ENCODE results near the gene STIP1.
"Not testable (repeated sequence)": the region's sequence is repeated elsewhere in the genome, so short reads cannot be mapped to it uniquely, and the experiment has no call there.

The STIP1 gene

DNA sequence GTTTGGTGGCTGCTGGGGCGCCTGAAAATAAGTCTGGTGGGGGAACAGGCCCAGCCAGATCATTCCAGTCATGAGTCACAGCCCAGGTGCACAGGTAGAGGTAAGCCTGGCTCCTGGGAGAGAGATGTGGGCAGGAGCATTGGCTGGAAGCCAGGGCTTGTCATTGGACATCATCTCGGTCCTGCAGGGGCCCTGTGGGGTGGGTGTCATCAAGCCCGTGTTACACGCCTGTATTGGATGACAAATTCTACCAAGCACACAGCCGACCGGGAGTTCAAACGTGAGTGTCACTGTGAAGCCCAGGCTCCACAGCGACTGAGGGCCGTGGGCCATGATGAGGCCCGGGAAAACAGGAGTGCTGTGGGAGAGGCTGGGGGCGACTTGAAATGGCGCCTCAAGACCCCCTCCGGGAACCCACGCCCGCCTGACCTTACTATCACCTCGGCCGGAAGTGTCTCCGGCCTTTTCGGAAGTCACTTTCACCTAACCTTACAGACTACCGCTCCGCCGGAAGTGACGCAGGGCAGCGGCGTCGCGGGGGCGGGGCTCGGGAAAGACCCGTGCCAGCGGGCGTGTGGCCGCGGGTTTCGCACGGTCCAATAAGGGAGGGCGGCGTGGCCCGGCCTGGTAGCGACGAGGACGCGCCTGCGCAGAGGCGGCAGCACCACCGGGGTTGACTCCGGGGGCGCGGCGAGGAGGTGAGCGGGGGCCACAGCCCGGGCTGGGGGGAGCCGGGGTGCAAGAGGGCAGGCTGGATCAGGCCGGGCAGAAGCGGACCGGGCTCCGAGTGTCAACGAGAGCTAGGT lies 54.7 kb downstream of the STIP1 start, which contains the start of gene FKBP2:
FKBP2 (plus strand) TSS at position 661 of the 806 bp plus-strand sequence. CDS start 1,293 bp downstream, outside the sequence.
- DNase-seq, result peak; percentile 99

GRCh38 chr11:64241241-64241490 lies 55.2 kb downstream of the STIP1 start:
- peak; percentile 99 for DNase-seq

GRCh38 chr11:64241491-64242374 lies 55.8 kb downstream of the STIP1 start:
- no peak for DNase-seq

DNA sequence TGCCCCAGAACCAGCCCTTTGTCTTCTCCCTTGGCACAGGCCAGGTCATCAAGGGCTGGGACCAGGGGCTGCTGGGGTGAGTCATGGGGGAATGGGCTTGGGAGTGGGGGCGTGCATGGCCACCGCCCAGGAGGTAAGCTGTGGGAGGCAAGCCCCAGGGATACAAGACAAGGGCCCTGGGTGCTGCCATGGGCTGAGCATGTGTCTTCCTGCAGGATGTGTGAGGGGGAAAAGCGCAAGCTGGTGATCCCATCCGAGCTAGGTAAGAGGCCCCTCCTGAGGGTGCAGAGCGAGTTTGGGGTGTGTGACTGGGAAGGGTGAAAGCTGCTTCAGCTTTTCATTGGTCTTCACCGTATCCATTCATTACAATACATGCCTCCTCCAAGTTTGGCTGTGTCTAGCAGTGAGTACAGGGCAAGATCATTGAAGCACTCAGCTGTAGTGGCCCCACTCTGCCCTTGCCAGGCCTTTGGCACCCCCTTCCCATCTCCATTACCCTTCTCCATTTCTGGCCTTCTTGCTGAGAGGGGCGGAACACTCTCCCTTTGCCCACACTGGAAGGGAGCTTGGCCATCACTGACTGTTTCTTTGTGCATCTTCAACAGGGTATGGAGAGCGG lies 57.4 kb downstream of the STIP1 start:
- no peak for DNase-seq

- no peak for DNase-seq
Observed at GRCh38 chr11:64244107-64244506, 58.1 kb downstream of the STIP1 start.

- DNase-seq, result no peak
Observed at GRCh38 chr11:64244966-64245365, 59.0 kb downstream of the STIP1 start.

GRCh38 chr11:64245401-64245796 lies 59.4 kb downstream of the STIP1 start:
- DNase-seq, result peak; percentile 51

DNA sequence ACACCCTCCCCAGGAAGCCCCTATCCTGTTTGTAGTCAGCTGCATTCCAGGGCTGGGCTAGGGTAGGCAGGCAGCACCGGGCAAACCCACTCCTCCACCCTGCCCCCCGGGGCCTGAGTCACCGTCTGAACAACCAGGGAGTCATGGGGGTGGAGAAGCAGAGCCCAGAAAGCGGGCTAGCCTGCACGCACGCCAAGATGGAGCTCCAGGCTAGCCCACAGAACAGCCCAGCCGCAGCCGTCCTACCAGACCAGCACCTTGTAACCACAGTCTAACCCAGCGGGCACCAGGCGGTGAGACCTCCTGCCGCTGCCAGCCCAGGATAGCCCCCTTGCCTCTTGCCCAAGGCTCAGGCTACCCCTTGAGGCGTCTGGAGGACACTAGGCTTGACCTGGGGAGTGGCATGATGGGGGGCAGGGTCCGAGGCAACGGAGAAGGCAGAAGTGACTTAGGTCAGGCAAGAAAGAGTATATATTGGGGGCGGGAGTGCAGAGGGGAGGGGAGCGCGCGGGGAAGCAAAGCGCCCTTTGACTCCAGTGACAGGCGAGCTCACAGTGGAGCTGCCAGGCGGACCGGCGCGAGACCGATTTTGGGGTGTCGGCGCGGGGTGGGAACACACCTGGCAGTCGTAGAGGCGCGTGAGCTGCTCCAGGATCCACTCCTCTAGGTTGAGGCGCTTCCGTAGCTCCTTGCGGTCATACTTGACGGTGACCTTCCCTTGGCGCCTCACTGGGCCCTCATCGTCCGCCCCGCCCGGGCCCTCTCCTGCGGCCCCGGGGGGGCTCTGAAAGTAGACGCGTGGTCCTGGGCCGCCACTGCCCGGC lies 60.0 kb downstream of the STIP1 start:
- peak; percentile 48 for DNase-seq

- DNase-seq, result not testable (repeated sequence)
Observed at GRCh38 chr11:64246621-64246870, 60.6 kb downstream of the STIP1 start.

DNA sequence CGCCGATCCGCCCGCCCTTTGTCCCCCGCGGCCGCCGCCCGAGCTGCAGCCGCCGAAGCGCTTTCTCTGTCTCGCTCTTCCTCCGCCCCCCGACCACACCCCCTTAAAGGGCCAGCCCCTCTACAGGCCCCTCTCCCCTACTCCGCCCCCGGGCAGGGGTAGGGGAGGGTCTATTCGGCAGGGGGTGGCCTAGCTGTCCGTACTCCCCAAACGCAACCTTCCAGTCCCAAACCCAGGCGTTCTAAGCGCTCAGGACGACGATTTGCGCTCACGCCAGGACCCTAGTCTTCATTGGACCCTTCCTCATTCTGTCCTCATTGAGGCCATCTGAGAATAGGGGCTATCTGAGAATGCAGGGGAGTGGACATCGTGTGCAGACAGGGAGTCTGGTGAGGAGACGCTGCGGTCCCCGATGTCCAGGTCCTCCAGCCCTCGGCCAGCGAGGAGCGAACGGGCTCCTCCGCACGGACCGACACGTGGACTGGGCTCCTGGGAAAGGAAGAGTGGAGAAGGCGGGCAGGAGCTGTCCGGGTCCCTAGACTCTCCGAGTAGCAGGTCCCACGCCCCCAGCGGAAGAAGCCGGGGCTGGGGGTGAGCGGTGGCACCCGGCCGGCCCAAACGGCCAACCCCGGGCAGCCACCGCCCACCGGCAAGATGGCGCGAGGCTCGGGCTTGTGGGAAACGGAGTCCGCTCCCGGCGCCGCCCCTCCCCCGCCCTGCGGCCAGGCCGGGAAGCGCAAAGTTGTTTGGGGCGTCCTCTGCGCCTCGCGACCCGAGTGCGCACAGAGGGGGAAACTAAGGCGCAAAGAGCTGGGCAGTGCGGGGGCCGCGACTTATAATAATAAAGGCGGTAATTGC lies 61.1 kb downstream of the STIP1 start, which contains the start of gene PPP1R14B:
PPP1R14B (minus strand) TSS at position 73 of the 858 bp plus-strand sequence. CDS start 270 bp downstream, outside the sequence.
- peak; percentile 57 for DNase-seq

DNA sequence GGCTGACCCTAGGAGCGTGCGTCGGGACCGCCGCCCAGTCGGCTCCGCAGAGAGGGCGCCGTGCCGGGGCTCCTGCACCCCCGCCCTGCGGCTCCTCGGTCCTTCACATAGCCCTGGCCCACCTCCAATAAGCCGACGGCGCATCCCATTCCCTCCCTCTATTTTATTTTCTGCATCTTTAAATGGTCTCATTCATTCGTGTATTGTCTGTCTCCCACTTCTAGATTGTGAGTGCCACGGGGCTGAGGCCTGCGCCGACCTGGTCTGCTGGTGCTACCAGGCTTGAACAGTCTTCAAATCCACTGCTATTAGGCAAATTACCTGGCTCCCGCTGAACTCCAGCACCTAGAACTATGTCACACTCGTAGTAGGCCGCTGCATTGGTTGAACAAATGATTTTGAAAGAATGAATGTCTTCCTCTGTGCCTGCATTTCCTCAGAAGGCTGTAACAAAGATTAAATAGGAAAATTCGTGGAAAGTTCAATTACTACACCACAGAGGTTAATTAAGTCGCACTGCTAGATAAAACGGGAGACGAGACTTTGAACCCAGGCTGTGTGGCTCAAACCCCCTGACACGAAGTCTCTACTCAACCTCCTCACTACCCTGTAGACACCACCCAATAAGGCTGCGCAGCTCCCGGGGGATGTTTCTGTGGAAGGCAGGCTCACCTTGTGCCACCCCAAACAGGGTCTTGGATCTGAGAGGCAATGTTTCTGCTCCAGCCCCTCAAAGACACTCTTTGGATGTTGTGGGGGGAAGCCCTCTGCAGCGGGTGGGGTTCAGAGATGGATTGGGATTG lies 62.0 kb downstream of the STIP1 start:
- no peak for DNase-seq

DNA sequence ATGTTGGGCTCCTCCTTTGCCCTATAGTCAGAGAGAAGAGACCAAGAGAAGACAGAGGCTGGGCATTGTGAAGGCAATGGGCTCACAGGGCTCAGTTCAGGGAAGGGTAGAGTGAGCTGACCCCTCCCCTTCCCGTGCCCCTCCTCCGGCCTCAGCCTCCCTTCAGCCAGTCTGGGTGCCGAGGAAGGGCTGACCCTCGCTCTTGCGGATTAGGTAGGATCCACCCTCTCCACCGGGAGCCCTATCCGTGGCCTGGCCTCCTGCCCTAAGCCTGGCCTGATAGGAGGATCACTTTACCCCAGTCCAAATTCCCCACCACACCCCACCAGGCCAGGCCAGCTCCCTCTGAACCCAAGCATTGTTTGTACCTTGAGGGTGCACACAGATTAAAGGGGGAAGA lies 62.6 kb downstream of the STIP1 start:
- DNase-seq, result no peak

DNA sequence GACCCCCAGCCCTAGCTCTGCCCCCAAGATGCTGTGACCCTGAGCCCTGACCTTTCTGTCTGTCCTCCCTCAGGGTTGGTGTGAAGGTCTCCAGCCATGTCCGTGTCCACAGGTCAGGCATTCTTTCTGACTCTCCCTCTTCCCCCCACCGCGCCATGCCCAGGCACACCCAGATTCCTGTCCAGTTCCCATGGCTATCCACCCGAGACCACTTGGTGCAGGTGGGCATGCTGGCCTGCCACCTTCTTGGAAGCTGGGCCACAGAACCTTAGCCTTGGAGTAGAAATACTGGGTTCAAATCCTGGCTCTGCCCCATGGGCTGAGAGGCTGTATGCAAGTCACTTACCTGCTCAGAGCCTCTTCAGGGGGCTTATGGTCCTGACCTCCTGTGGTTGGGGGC lies 63.1 kb downstream of the STIP1 start:
- no peak for DNase-seq

- DNase-seq, result no peak
Observed at GRCh38 chr11:64249563-64250414, 63.8 kb downstream of the STIP1 start.

- DNase-seq, result no peak
Observed at GRCh38 chr11:64250415-64251015, 64.5 kb downstream of the STIP1 start.

DNA sequence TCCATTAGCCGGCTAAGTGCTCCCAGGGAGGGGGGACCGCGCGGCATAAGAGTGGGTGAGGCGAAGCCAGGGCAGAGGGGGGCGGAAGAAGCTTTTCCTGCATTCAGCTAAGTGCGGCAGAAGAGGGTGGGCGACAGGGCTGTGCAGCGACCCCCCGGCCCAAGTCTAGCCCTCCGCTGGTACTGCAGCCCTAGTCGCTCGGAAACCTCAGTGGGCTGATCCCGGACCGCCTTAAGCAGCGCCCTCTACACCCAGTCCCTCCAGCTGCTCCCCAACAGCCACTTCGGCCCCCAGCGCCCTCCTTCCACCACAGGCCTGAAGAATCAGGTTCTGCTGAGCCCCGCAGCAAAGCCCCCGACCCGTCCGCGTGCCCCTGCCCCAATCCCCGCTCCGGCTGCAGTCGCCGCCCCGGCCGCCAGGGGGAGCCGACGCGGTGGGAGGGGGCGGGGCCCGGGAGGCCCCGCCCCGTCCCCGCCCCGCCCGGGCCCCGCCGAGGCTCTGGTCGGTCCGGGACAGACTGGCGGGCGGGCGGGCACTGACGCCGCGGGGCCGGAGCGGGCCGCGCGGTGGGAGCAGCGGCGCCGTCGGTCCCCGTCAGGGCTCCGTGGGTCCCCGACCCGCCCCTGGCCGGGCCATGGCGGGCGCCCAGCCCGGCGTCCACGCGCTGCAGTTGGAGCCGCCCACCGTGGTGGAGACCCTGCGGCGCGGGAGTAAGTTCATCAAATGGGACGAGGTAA lies 65.2 kb downstream of the STIP1 start, which contains the start of gene PLCB3:
PLCB3 (plus strand) TSS at position 515 of the 737 bp plus-strand sequence; CDS start at position 635, 120 bp downstream.
- peak; percentile 57 for DNase-seq

DNA sequence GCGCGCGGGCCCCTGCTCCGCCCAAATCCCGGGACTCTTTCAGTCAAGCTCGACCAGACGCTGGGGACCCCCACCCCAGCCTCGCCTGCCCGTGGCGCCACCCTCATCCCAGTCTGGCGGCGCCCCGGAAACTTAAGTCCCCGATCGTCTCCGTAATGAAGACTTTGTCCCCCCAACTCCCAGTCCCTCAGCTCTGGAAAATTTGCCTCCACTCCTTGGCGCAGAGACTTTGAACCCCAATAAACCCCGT lies 65.7 kb downstream of the STIP1 start:
- no peak for DNase-seq

DNA sequence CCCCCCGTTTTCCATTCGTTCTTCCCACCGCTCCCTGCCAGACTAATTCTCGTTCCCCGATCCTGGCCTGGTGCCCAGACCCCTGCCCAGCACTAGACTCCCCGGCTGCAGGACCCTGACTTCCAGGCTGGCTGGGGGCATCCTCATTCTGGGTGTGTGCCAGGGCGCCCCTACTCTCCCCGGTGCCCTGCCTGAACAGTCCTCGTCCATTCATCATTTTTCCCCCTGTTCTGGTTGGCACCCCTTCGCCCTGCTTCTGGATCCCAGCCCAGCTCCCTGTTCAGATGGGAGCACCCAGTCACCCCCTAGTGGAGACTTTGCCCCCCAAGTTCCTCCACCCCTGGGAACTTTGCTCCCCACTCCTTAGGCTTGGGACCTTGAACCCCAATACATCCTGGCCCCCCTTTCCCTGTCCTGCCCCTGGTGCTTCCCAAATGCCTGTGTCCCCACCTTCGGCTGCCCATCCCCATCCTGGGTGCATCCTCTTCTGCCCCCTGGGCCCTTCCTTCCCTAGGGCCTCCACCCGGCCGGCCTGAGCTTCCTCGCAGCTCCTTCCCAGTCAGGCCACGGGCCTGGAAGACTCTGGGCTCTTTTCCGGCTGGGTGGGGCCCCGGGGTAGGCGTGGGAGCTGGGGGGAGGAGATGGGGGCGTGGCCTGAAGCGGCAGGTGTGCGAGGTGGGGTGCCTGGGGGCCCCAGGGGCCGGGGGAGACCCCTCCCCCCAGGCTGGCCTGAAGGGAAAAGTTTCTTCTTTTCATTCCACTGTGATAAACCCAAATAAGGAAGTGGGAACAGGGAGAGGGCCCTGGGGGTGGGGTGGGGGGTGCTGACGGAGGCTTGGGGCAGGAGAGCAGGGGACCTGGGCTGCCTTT lies 66.3 kb downstream of the STIP1 start:
- no peak for DNase-seq
